ENCODE data around the gene FBXL19.

- TF ChIP-seq CTCF (conservative IDR thresholded peaks at IDR 0.05) (peak; percentile 98), EZH2 (IDR thresholded peaks at IDR 0.05; ENCODE audit: low read depth) (no peak)
Observed at GRCh38 chr16:30941600-30942425, 18.4 kb downstream of the FBXL19 start.
